SK-N-MC (cell line): ENCODE results near the gene VAT1L.

Source experiments
- DNase-seq: peaks from one replicate; pipeline ENCODE4 v3.0.0-alpha.2; 2011; ENCODE audit warnings: low read depth, low spot score
- H3K27ac ChIP-seq: fragments of 200-600 bp; sonication (generic); 2 replicates; pipeline ENCODE4 v1.5.1; 2016; ENCODE audit warnings: mixed run types
- H3K36me3 ChIP-seq: fragments of 200-600 bp; sonication (generic); 2 replicates; pipeline ENCODE4 v1.6.1; 2017; ENCODE audit warnings: antibody characterized with exemption, low read length, mixed read lengths; ENCODE audit not compliant: insufficient read depth
- H3K4me3 ChIP-seq: fragments of 200-600 bp; sonication (generic); 2 replicates; pipeline ENCODE4 v1.5.1; 2016
- H3K9ac ChIP-seq: fragments of 200-600 bp; sonication (generic); 2 replicates; pipeline ENCODE4 v1.8.0; 2017; ENCODE audit warnings: mixed run types, mixed read lengths; ENCODE audit not compliant: insufficient read length
- H3K9me3 ChIP-seq: fragments of 200-600 bp; sonication (generic); 2 replicates; pipeline ENCODE4 v1.6.1; 2017; ENCODE audit warnings: low read depth, mild to moderate bottlenecking, antibody characterized with exemption, low read length, moderate library complexity, mixed read lengths
- EZH2 ChIP-seq: fragments of 200-600 bp; sonication (generic); IDR thresholded peaks from one replicate; pipeline ENCODE4 v1.6.1; 2017; ENCODE audit warnings: antibody characterized with exemption
- FOXP2 ChIP-seq: optimal IDR thresholded peaks from 2 replicates; pipeline ENCODE3; 2011; ENCODE audit warnings: mild to moderate bottlenecking, moderate library complexity; ENCODE audit not compliant: insufficient read depth; ENCODE audit errors: extremely low read length, control extremely low read depth
- POLR2AphosphoS5 ChIP-seq: IDR thresholded peaks from 2 replicates; pipeline ENCODE4 v1.6.1; 2012; ENCODE audit warnings: mild to moderate bottlenecking, low read depth, low read length, borderline replicate concordance

VAT1L gene

GRCh38 chr16:77971306-77972061 lies 183.1 kb downstream of the VAT1L start:
- DNase-seq = no peak
- no peak overlapping the region for H3K27ac ChIP-seq
- no peak overlapping the region for H3K9ac ChIP-seq
- TF ChIP-seq EZH2 (no peak), POLR2AphosphoS5 (no peak), FOXP2 (no peak)
- H3K36me3 ChIP-seq = no peaks in the 10 kb centered on the region
- H3K9me3 ChIP-seq = no peaks in the 10 kb centered on the region
- H3K4me3 ChIP-seq = no peak overlapping the region

DNA sequence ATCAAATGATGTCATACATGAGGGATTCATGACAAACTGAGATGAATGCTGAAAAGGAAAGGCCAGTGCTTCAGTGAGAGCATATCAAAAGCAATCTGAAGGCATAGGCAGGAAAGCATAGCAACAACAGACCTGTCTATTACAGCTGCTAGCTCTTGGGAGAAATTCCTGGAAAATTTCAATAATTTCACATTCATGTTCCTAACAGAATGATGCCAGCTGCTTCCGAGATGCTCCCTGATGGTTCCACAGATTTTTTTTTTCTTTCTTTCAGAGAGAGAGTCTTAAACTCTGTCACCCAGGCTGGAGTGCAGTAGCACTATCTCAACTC lies 183.7 kb downstream of the VAT1L start:
- no peak for DNase-seq
- H3K4me3 ChIP-seq = no peak overlapping the region
- H3K27ac ChIP-seq = no peak overlapping the region
- H3K9me3 ChIP-seq = no peaks in the 10 kb centered on the region
- no peaks in the 10 kb centered on the region for H3K36me3 ChIP-seq
- no peak overlapping the region for H3K9ac ChIP-seq
- TF ChIP-seq POLR2AphosphoS5 (no peak), EZH2 (no peak), FOXP2 (no peak)

GRCh38 chr16:77974883-77975282 lies 186.5 kb downstream of the VAT1L start:
- TF ChIP-seq EZH2 = no peak
- no peak for TF ChIP-seq POLR2AphosphoS5
- no peak for TF ChIP-seq FOXP2
- Histone ChIP-seq H3K27ac (no peak overlapping the region), H3K9me3 (no peaks in the 10 kb centered on the region), H3K9ac (no peak overlapping the region), H3K4me3 (no peak overlapping the region), H3K36me3 (no peaks in the 10 kb centered on the region)
- DNase-seq = no peak

DNA sequence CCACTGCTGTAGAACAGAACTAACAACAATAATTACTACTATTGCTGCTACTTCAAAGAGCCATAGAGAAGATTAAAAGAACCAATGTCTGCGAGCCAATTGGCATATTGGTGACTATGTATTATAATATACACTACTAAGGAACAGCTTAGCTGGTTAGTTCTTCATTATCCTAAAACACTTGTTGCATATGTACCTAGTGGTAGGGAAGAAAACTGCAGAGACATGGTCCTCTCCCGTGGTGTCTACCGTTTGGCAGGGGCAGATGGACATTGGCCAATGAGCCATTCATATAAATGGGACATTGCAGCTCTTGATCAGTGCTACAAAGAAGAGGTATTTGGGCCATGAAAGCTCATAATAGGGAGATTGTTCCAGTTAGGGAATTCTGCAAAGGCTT lies 187.6 kb downstream of the VAT1L start:
- TF ChIP-seq POLR2AphosphoS5 (no peak), EZH2 (no peak), FOXP2 (no peak)
- Histone ChIP-seq H3K9me3 (no peaks in the 10 kb centered on the region), H3K4me3 (no peak overlapping the region), H3K9ac (no peak overlapping the region), H3K36me3 (no peaks in the 10 kb centered on the region), H3K27ac (no peak overlapping the region)
- DNase-seq = no peak

- Histone ChIP-seq H3K9me3 (no peaks in the 10 kb centered on the region), H3K4me3 (no peak overlapping the region), H3K9ac (no peak overlapping the region), H3K27ac (no peak overlapping the region), H3K36me3 (no peaks in the 10 kb centered on the region)
- no peak for DNase-seq
- TF ChIP-seq FOXP2 = no peak
- TF ChIP-seq EZH2 = no peak
These were observed 189.0 kb downstream of the VAT1L start for GRCh38 chr16:77977339-77977738.

- no peak for TF ChIP-seq EZH2
- no peak for TF ChIP-seq FOXP2
- TF ChIP-seq POLR2AphosphoS5 = no peak
- H3K27ac ChIP-seq = no peak overlapping the region
- DNase-seq = no peak
These were observed 196.7 kb downstream of the VAT1L start for GRCh38 chr16:77985111-77985510.

GRCh38 chr16:77986011-77986740 lies 197.8 kb downstream of the VAT1L start:
- no peak for DNase-seq
- H3K9ac ChIP-seq = no peak overlapping the region
- H3K4me3 ChIP-seq = no peak overlapping the region
- no peaks in the 10 kb centered on the region for H3K9me3 ChIP-seq
- no peak overlapping the region for H3K27ac ChIP-seq
- TF ChIP-seq FOXP2 = no peak
- no peak for TF ChIP-seq POLR2AphosphoS5
- TF ChIP-seq EZH2 = no peak
- H3K36me3 ChIP-seq = no peaks in the 10 kb centered on the region

More at GRCh38 chr16:77985111-77985510, 196.7 kb downstream of the VAT1L start:
- Histone ChIP-seq H3K36me3 (no peaks in the 10 kb centered on the region), H3K9me3 (no peaks in the 10 kb centered on the region), H3K9ac (no peak overlapping the region), H3K4me3 (no peak overlapping the region)

DNA sequence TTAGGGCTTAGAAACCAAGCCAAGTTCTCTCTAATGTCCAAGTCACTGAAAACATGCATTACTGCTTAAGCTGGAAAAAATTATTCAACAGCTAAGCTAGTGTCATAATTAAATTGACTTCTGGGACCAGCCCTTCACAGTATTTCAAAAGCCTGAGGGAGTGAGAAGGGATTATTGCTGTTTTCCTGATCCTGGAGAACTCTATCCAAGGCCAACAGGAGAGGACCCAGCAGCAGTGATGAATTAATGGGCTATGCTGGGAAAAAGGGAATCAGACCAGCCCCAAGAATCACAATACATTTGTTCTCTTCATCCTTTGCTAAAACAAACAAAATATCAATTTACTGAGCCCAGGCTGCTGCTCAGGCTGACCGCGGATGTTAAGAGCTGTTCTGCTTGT lies 199.4 kb downstream of the VAT1L start:
- H3K9ac ChIP-seq = no peak overlapping the region
- H3K27ac ChIP-seq = no peak overlapping the region
- H3K4me3 ChIP-seq = no peak overlapping the region
- H3K36me3 ChIP-seq = no peaks in the 10 kb centered on the region
- TF ChIP-seq FOXP2 = no peak
- TF ChIP-seq EZH2 = no peak
- TF ChIP-seq POLR2AphosphoS5 = no peak
- no peak for DNase-seq
- H3K9me3 ChIP-seq = no peaks in the 10 kb centered on the region
